Panc1 (cell line): ENCODE measurements around the gene TENT5C. TPM values are rescaled to one million over a fixed set of nuclear protein-coding genes. Genes with fewer than 3 reads are reported as not detected.
A peak's percentile ranks its signal among the peaks of the same experiment; 100 is the strongest.

Experiments used
- ATAC-seq: fragments of 200-7000 bp; cut with Tn5 transposase; 2 replicates; pipeline ENCODE4 v1.9.1; 2020; ENCODE audit warnings: mild to moderate bottlenecking, moderate library complexity
- BruUV-seq: library from RNA; stranded (reverse); fragments of 400-500 nt; replicated peaks from 2 replicates; lab custom pipeline; 2021; lab: Mats Ljungman, UMichigan
- CTCF ChIA-PET: fragments of 300-600 bp; sonication (Branson Sonifier 250); formaldehyde crosslinking; loops from one replicate; lab custom pipeline; 2022; ENCODE audit warnings: antibody characterized with exemption; lab: Charles Lee
- POLR2A ChIA-PET: fragments of 300-600 bp; sonication (Branson Sonifier 250); formaldehyde crosslinking; loops from one replicate; lab custom pipeline; 2022; ENCODE audit warnings: antibody characterized with exemption; lab: Charles Lee
- DNase-seq: peaks from one replicate; pipeline ENCODE4 v3.0.0-alpha.2; 2010; ENCODE audit warnings: low read depth, low spot score
- H3K27ac ChIP-seq: 2 replicates; pipeline ENCODE4 v1.5.1; 2011; ENCODE audit warnings: mild to moderate bottlenecking, low read length, inconsistent platforms
- H3K27me3 ChIP-seq: fragments of 200-500 bp; sonication (Bioruptor generic); 2 replicates; pipeline ENCODE4 v1.6.0; 2014; ENCODE audit warnings: low read length, inconsistent platforms; ENCODE audit not compliant: control insufficient read depth, insufficient read depth
- H3K36me3 ChIP-seq: fragments of 200-500 bp; sonication (Bioruptor generic); 2 replicates; pipeline ENCODE4 v1.5.1; 2014; ENCODE audit warnings: inconsistent platforms, mild to moderate bottlenecking, low read length, moderate library complexity; ENCODE audit not compliant: control insufficient read depth, insufficient read depth
- H3K4me1 ChIP-seq: 2 replicates; pipeline ENCODE4 v1.5.1; 2011; ENCODE audit warnings: inconsistent platforms, mild to moderate bottlenecking, low read length, moderate library complexity; ENCODE audit not compliant: control insufficient read depth, insufficient read depth
- H3K4me3 ChIP-seq, 2 experiments: 2 replicates each; pipeline ENCODE4 v1.5.1; 2011 to 2012; ENCODE audit warnings: low read depth in 2 of 2, low read length in 2 of 2, mild to moderate bottlenecking in 2 of 2, inconsistent platforms in 1 of 2, moderate library complexity in 1 of 2
- H3K9me3 ChIP-seq: fragments of 200-500 bp; sonication (Bioruptor generic); 2 replicates; pipeline ENCODE4 v1.5.1; 2014; ENCODE audit warnings: low read depth, mild to moderate bottlenecking, inconsistent platforms, low read length, moderate library complexity; ENCODE audit not compliant: control insufficient read depth, insufficient read depth
- POLR2AphosphoS5 ChIP-seq: IDR thresholded peaks from 2 replicates; pipeline ENCODE4 v1.6.1; 2012; ENCODE audit warnings: mild to moderate bottlenecking, low read depth, low read length, moderate library complexity
- SIN3A ChIP-seq: IDR thresholded peaks from 2 replicates; pipeline ENCODE4 v1.6.1; 2012; ENCODE audit warnings: low read depth, mild to moderate bottlenecking, low read length, moderate library complexity, borderline replicate concordance; ENCODE audit not compliant: insufficient read depth
- TCF7L2 ChIP-seq: IDR thresholded peaks from 2 replicates; pipeline ENCODE4 v1.6.1; 2011; ENCODE audit warnings: mild to moderate bottlenecking, low read depth, low read length, inconsistent platforms
- in situ Hi-C: cut with HindIII; loops from 2 replicates; pipeline ENCODE4 v1.10.0; 2016; ENCODE audit warnings: low sequenced_read_pairs, low pct_unique_long_range_greater_than_20kb
- intact Hi-C: fragments of 100-400 bp; cut with micrococcal nuclease; formaldehyde crosslinking; loops from one replicate; pipeline ENCODE4 v1.10.0; 2022; ENCODE audit not compliant: unreplicated experiment
- total RNA-seq: library from RNA; stranded (reverse); gene quantifications from one replicate; pipeline ENCODE4 v1.2.1, GENCODE V29; 2021; ENCODE audit not compliant: unreplicated experiment
- TF ChIP-seq, protein P1 (sequence below): fragments of 450-650 bp; IDR thresholded peaks from 2 replicates; pipeline ENCODE4 v1.5.1; 2017; ENCODE audit warnings: mild to moderate bottlenecking
- TF ChIP-seq, protein P2 (sequence below), 2 experiments: IDR thresholded peaks; 2 replicates each; pipeline ENCODE4 v1.6.1; 2011 to 2012; ENCODE audit warnings: low read depth in 2 of 2, control low read depth in 1 of 2, low read length in 1 of 2, mild to moderate bottlenecking in 1 of 2, moderate library complexity in 1 of 2; ENCODE audit not compliant: insufficient read depth in 1 of 2

The TENT5C gene
- total RNA-seq, 1 experiment from 2014 or later = 8.9 TPM

DNA sequence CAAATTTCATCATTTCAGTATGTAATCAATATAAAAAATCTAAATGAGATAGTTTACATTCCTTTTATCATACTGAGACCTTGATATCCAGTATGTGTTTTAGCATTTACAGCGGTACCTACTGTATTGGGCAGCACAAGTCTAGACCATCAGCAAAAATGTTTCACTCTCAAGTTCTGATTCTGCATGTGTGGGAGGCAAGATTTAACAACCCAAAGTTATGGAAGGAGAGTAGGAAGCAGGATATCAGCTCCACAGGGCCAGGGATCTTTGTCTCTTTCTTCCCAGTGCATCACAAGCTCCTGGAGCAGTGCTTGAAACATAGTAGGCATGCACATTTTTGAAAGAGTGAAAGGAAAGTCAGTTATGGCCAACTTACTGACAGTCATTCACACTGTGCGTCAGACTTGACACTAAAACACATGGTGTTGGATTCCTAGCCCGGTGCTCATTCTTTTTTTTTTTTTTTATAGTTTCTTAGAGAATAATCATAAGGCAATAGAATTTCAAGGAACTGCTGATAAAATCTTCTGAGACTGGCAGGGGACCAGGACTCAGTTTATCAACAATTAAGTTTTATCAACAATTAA is 6.1 kb downstream of the TENT5C start:
- no peaks in the 10 kb centered on the region for H3K36me3 ChIP-seq
- ATAC-seq (no peak), DNase-seq (no peak)
- H3K27ac ChIP-seq = peak overlapping the region; percentile 5; the same call in 1 of the 2 replicates
- ChIA-PET CTCF (no interaction called here), POLR2A (no interaction called here)
- H3K27me3 ChIP-seq = no peaks in the 10 kb centered on the region
- peaks cover 46% of the 10 kb centered on the region for H3K4me1 ChIP-seq
- in situ Hi-C loops (no loop called here), intact Hi-C loops (loop anchor here (5.0 kb wide), 1 partner anchor 140 kb away; no protein-coding TSS in a partner anchor)
- H3K9me3 ChIP-seq = no peaks in the 10 kb centered on the region
- no peak for TF ChIP-seq SIN3A
- H3K4me3 ChIP-seq = no peak overlapping the region
- no TSS peak for BruUV-seq

GRCh38 chr1:117612517-117613248 is 6.8 kb downstream of the TENT5C start:
- Histone ChIP-seq H3K27ac (peak overlapping the region; percentile 5), H3K9me3 (no peaks in the 10 kb centered on the region), H3K27me3 (no peaks in the 10 kb centered on the region), H3K4me1 (peaks cover 46% of the 10 kb centered on the region), H3K36me3 (no peaks in the 10 kb centered on the region), H3K4me3 (peak overlapping the region in 1 of 2 experiments; percentile 27; a peak in 2 of 4 replicates)
- in situ Hi-C loops (no loop called here), intact Hi-C loops (loop anchor here (5.0 kb wide), 1 partner anchor 140 kb away; no protein-coding TSS in a partner anchor)
- BruUV-seq = no TSS peak
- TF ChIP-seq, protein P1, sequence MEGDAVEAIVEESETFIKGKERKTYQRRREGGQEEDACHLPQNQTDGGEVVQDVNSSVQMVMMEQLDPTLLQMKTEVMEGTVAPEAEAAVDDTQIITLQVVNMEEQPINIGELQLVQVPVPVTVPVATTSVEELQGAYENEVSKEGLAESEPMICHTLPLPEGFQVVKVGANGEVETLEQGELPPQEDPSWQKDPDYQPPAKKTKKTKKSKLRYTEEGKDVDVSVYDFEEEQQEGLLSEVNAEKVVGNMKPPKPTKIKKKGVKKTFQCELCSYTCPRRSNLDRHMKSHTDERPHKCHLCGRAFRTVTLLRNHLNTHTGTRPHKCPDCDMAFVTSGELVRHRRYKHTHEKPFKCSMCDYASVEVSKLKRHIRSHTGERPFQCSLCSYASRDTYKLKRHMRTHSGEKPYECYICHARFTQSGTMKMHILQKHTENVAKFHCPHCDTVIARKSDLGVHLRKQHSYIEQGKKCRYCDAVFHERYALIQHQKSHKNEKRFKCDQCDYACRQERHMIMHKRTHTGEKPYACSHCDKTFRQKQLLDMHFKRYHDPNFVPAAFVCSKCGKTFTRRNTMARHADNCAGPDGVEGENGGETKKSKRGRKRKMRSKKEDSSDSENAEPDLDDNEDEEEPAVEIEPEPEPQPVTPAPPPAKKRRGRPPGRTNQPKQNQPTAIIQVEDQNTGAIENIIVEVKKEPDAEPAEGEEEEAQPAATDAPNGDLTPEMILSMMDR = no peak
- TF ChIP-seq POLR2AphosphoS5 (no peak), TCF7L2 (no peak; the same call in 1 of the 2 replicates), SIN3A (no peak)
- TF ChIP-seq, protein P2, sequence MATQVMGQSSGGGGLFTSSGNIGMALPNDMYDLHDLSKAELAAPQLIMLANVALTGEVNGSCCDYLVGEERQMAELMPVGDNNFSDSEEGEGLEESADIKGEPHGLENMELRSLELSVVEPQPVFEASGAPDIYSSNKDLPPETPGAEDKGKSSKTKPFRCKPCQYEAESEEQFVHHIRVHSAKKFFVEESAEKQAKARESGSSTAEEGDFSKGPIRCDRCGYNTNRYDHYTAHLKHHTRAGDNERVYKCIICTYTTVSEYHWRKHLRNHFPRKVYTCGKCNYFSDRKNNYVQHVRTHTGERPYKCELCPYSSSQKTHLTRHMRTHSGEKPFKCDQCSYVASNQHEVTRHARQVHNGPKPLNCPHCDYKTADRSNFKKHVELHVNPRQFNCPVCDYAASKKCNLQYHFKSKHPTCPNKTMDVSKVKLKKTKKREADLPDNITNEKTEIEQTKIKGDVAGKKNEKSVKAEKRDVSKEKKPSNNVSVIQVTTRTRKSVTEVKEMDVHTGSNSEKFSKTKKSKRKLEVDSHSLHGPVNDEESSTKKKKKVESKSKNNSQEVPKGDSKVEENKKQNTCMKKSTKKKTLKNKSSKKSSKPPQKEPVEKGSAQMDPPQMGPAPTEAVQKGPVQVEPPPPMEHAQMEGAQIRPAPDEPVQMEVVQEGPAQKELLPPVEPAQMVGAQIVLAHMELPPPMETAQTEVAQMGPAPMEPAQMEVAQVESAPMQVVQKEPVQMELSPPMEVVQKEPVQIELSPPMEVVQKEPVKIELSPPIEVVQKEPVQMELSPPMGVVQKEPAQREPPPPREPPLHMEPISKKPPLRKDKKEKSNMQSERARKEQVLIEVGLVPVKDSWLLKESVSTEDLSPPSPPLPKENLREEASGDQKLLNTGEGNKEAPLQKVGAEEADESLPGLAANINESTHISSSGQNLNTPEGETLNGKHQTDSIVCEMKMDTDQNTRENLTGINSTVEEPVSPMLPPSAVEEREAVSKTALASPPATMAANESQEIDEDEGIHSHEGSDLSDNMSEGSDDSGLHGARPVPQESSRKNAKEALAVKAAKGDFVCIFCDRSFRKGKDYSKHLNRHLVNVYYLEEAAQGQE (IDR thresholded peaks at IDR 0.05; ENCODE audit: insufficient read depth in 1 of 2, low read depth in 2 of 2, low read length in 1 of 2) = no peak
- ATAC-seq (peak; percentile 84), DNase-seq (no peak)
- CTCF ChIA-PET = no interaction called here
- POLR2A ChIA-PET = no interaction called here
